Pancreas (tissue), 10 donors: ENCODE data around the gene PRLHR. TPM values are rescaled to one million over a fixed set of nuclear protein-coding genes. Genes with fewer than 3 reads are reported as not detected.
A peak's percentile ranks its signal among the peaks of the same experiment; 100 is the strongest.

Experiments
- ATAC-seq, 4 donors: fragments of 200-7000 bp; cut with Tn5 transposase; one replicate each; pipeline versions ENCODE4 v1.8.0 to v1.9.1; 2020; ENCODE audit warnings: mild to moderate bottlenecking in 4 of 4, moderate library complexity in 4 of 4
- DNase-seq, 6 donors: peaks; one replicate each; pipeline ENCODE4 v3.0.0-alpha.2; 2020
- FAIRE-seq: peaks from 2 replicates; lab custom pipeline; 2012; peaks lifted over from hg19 to GRCh38; lab: Jason Lieb, UNC
- H3K27ac ChIP-seq, 4 donors: fragments of 200-600 bp; sonication (generic); 1 replicate in 3 of 4; 2 replicates in 1 of 4; pipeline versions ENCODE4 v1.5.0 to v1.8.0; 2020
- H3K27me3 ChIP-seq, 4 donors: fragments of 200-600 bp; one replicate each; pipeline ENCODE4 v1.8.0; 2021
- H3K36me3 ChIP-seq, 3 donors: fragments of 200-600 bp; sonication (generic) in 1 of 3; one replicate each; pipeline versions ENCODE4 v1.5.0 to v1.8.0; 2020 to 2021
- H3K4me1 ChIP-seq, 3 donors: fragments of 200-600 bp; one replicate each; pipeline ENCODE4 v1.8.0; 2021
- H3K4me3 ChIP-seq, 4 donors: fragments of 200-600 bp; sonication (generic) in 2 of 4; one replicate each; pipeline versions ENCODE4 v1.5.0 to v1.8.0; 2020 to 2021
- H3K9me3 ChIP-seq, 4 donors: fragments of 200-600 bp; one replicate each; pipeline ENCODE4 v1.8.0; 2021
- CTCF ChIP-seq, 4 donors: fragments of 200-600 bp; sonication (generic) in 3 of 4; IDR thresholded peaks; one replicate each; pipeline versions ENCODE4 v1.5.0 to v1.8.0; 2021; ENCODE audit warnings: antibody characterized with exemption in 4 of 4
- WGBS, 2 donors: extraction: QIAGEN DNeasy Blood & Tissue Kit; methylation state at CpG; one replicate each; pipeline ENCODE4 v1.1.7; 2013; 5-methylcytosine and 5-hydroxymethylcytosine counted together
- intact Hi-C, 3 donors: fragments of 100-400 bp; cut with DNase I; formaldehyde crosslinking; loops; one replicate each; pipeline versions ENCODE4 v1.11.1 to v1.14.2; 2022
- polyA plus RNA-seq, 2 donors: library from polyadenylated mRNA; stranded (reverse); fragments of 200-250 nt; gene quantifications; one replicate each; pipeline ENCODE4 v1.2.3, GENCODE V29; 2013
- total RNA-seq, 6 donors: library from RNA; stranded (reverse); fragmentation: NEBNext Ultra II Directional in 4 of 6; extraction: Animal tissue kit (Norgen Biotek cat#: 25700) in 4 of 6; gene quantifications; one replicate each; pipeline versions ENCODE4 v1.2.1 to v1.2.4, GENCODE V29; 2021 to 2023
- donor health status: healthy with polysubstance abuse.
- donor health status: DM: no; HTN: no; CAD: no; lungs with moderate emphysema.
- donor health status: DM: no; HTN: no; CAD: no.
- donor health status: control.
- donor health status: control.
- donor health status: Bipolar disorder and iron deficiency.
- donor health status: DM: yes; HTN: yes; CAD: no.
- donor health status: DM: no; HTN: no; CAD: no.
- donor health status: DM: no; HTN: no; CAD: no.
- donor health status: DM: yes; HTN: yes; CAD: no.

PRLHR gene
- total and polyA plus RNA-seq, 8 donors, result 0.04 to 0.80 (median 0.32) TPM; not detected in 2

GRCh38 chr10:118570591-118570990 is 24.9 kb downstream of the PRLHR start:
- FAIRE-seq (no peak), ATAC-seq (peak in 1 of 4 donors; percentile 19), DNase-seq (no peak)
- no peak overlapping the region for H3K4me3 ChIP-seq
- H3K4me1 ChIP-seq, result no peaks in the 10 kb centered on the region
- H3K9me3 ChIP-seq, result no peaks in the 10 kb centered on the region
- no peaks in the 10 kb centered on the region for H3K36me3 ChIP-seq
- intact Hi-C loops, result loop anchor here in 1 of 3 donors (5.0 kb wide), 1 partner anchor 147 kb away; no protein-coding TSS in a partner anchor
- no peaks in the 10 kb centered on the region for H3K27me3 ChIP-seq
- no peak overlapping the region for H3K27ac ChIP-seq
- WGBS, 2 donors, result 69 to 71% methylated on average over 5 of the region's 5 CpGs
- TF ChIP-seq CTCF (IDR thresholded peaks at IDR 0.05), result no peak

GRCh38 chr10:118569882-118570252 is 25.6 kb downstream of the PRLHR start:
- H3K9me3 ChIP-seq, result no peaks in the 10 kb centered on the region
- intact Hi-C loops, result loop anchor here in 2 of 3 donors (5.0 to 10.0 kb wide), 3 partner anchors 147 to 235 kb away; no protein-coding TSS in a partner anchor
- TF ChIP-seq CTCF (IDR thresholded peaks at IDR 0.05), result no peak
- 77 to 83% methylated on average over 3 of the region's 3 CpGs for WGBS, 2 donors
- H3K27ac ChIP-seq, result no peak overlapping the region
- no peaks in the 10 kb centered on the region for H3K27me3 ChIP-seq
- no peak for FAIRE-seq
- no peak for DNase-seq
- no peaks in the 10 kb centered on the region for H3K4me1 ChIP-seq
- no peak for ATAC-seq
- no peaks in the 10 kb centered on the region for H3K36me3 ChIP-seq
- H3K4me3 ChIP-seq, result no peak overlapping the region

GRCh38 chr10:118569241-118569881 is 26.1 kb downstream of the PRLHR start:
- peak in 1 of 4 donors; percentile 12 for ATAC-seq
- TF ChIP-seq CTCF (IDR thresholded peaks at IDR 0.05), result no peak
- Histone ChIP-seq H3K9me3 (no peaks in the 10 kb centered on the region), H3K4me3 (no peak overlapping the region), H3K36me3 (no peaks in the 10 kb centered on the region), H3K27ac (no peak overlapping the region), H3K4me1 (no peaks in the 10 kb centered on the region), H3K27me3 (no peaks in the 10 kb centered on the region)
- intact Hi-C loops, result loop anchor here in 2 of 3 donors (5.0 to 10.0 kb wide), 2 partner anchors 153 to 235 kb away; no protein-coding TSS in a partner anchor
- DNase-seq, result no peak
- 90 to 93% methylated on average over 8 of the region's 8 CpGs for WGBS, 2 donors
- FAIRE-seq, result no peak

GRCh38 chr10:118568327-118568848 is 27.1 kb downstream of the PRLHR start:
- intact Hi-C loops, result loop anchor here in 2 of 3 donors (5.0 to 10.0 kb wide), 2 partner anchors 154 to 236 kb away; no protein-coding TSS in a partner anchor
- no peaks in the 10 kb centered on the region for H3K4me1 ChIP-seq
- ATAC-seq (peak; percentile 78 to 92 (median 83)), FAIRE-seq (no peak), DNase-seq (peak in 3 of 6 donors; percentile 42 to 63 (median 44))
- peak; percentile 58 to 80 (median 76) for TF ChIP-seq CTCF (IDR thresholded peaks at IDR 0.05)
- H3K9me3 ChIP-seq, result no peaks in the 10 kb centered on the region
- no peak overlapping the region for H3K4me3 ChIP-seq
- H3K27ac ChIP-seq, result no peak overlapping the region
- no peaks in the 10 kb centered on the region for H3K27me3 ChIP-seq
- 13 to 14% methylated on average over 10 of the region's 10 CpGs for WGBS, 2 donors
- no peaks in the 10 kb centered on the region for H3K36me3 ChIP-seq
